GM03348 (cell line): ENCODE results near the gene GRM2.

ENCODE experiments used
- DNase-seq: peaks from one replicate; pipeline ENCODE4 v3.0.0; 2012; ENCODE audit warnings: low spot score

Gene GRM2

GRCh38 chr3:51680663-51681230 is 26.1 kb upstream of the GRM2 start:
- DNase-seq = no peak

GRCh38 chr3:51681453-51681852 is 25.4 kb upstream of the GRM2 start:
- DNase-seq = peak; percentile 35

- peak; percentile 93 for DNase-seq
These were observed 24.8 kb upstream of the GRM2 start for GRCh38 chr3:51682079-51682478.

- no peak for DNase-seq
These were observed 24.3 kb upstream of the GRM2 start for GRCh38 chr3:51682526-51682925.

GRCh38 chr3:51683566-51683965 is 23.3 kb upstream of the GRM2 start:
- DNase-seq = no peak

- no peak for DNase-seq
These were observed 21.7 kb upstream of the GRM2 start for GRCh38 chr3:51684971-51685751.

GRCh38 chr3:51686056-51686455 is 20.8 kb upstream of the GRM2 start:
- no peak for DNase-seq

GRCh38 chr3:51686512-51687215 is 20.2 kb upstream of the GRM2 start:
- peak; percentile 42 for DNase-seq

GRCh38 chr3:51687431-51688205 is 19.2 kb upstream of the GRM2 start:
- no peak for DNase-seq

- DNase-seq = no peak
These were observed 18.7 kb upstream of the GRM2 start for GRCh38 chr3:51688206-51688600.

GRCh38 chr3:51691021-51691420 is 15.8 kb upstream of the GRM2 start:
- DNase-seq = no peak

- no peak for DNase-seq
These were observed 14.9 kb upstream of the GRM2 start for GRCh38 chr3:51691949-51692348.

- DNase-seq = no peak
These were observed 13.9 kb upstream of the GRM2 start for GRCh38 chr3:51692980-51693395.

GRCh38 chr3:51696954-51697353 is 9.9 kb upstream of the GRM2 start:
- no peak for DNase-seq

GRCh38 chr3:51698209-51698608 is 8.7 kb upstream of the GRM2 start:
- no peak for DNase-seq

GRCh38 chr3:51700403-51700802 is 6.5 kb upstream of the GRM2 start:
- no peak for DNase-seq

GRCh38 chr3:51702156-51702555 is 4.7 kb upstream of the GRM2 start:
- no peak for DNase-seq

GRCh38 chr3:51703068-51703760 is 3.7 kb upstream of the GRM2 start:
- DNase-seq = no peak

- DNase-seq = no peak
These were observed 2.9 kb upstream of the GRM2 start for GRCh38 chr3:51703761-51704510.

- DNase-seq = no peak
These were observed 2.3 kb upstream of the GRM2 start for GRCh38 chr3:51704511-51704950.
